Astrocyte (in vitro differentiated cells and primary cell): ENCODE results near the gene NFATC3.

Experiments
- EZH2 ChIP-seq: IDR thresholded peaks from 2 replicates; pipeline ENCODE4 v1.6.1; 2012; ENCODE audit warnings: mild to moderate bottlenecking, low read length, inconsistent platforms; ENCODE audit not compliant: insufficient read depth
- TF ChIP-seq, protein P1 (sequence below): IDR thresholded peaks from 2 replicates; pipeline ENCODE4 v1.5.1; 2011; ENCODE audit warnings: low read depth, mild to moderate bottlenecking, inconsistent platforms, low read length, moderate library complexity; ENCODE audit not compliant: insufficient read depth

DNA sequence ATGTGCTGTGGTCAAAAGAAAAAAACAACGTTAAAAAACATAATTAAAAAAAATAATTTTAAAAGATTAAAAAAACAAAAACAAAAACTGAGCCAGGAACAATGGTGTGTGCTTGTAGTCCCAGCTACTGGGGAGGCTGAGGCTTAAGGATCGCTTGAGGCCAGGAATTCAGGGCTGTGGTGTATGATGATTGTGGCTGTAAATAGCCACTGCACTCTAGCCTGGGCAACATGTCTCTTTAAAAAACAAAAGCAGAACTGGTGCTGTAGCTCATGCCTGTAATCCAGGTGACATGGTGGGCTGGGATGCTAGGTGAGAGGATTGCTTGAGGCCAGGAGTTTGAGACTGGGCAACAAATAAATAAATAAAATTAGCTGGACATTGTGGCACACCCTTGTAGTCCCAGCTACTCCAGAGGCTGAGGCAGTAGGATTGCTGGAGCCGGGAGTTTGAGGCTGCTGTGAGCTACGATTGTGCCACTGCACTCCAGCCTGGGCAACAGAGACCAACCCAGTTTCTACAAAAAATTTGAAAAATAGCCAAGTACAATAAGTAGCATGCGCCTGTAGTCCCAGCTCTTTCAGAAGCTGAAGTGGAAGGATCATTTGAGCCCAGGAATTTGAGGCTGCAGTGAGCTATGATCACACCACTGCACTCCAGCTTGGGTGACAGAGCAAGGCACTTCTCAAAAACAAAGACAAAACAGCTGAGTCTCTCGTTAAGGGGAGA lies 43.6 kb downstream of the NFATC3 start:
- TF ChIP-seq, protein P1, sequence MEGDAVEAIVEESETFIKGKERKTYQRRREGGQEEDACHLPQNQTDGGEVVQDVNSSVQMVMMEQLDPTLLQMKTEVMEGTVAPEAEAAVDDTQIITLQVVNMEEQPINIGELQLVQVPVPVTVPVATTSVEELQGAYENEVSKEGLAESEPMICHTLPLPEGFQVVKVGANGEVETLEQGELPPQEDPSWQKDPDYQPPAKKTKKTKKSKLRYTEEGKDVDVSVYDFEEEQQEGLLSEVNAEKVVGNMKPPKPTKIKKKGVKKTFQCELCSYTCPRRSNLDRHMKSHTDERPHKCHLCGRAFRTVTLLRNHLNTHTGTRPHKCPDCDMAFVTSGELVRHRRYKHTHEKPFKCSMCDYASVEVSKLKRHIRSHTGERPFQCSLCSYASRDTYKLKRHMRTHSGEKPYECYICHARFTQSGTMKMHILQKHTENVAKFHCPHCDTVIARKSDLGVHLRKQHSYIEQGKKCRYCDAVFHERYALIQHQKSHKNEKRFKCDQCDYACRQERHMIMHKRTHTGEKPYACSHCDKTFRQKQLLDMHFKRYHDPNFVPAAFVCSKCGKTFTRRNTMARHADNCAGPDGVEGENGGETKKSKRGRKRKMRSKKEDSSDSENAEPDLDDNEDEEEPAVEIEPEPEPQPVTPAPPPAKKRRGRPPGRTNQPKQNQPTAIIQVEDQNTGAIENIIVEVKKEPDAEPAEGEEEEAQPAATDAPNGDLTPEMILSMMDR, result no peak
- TF ChIP-seq EZH2, result no peak
